ENCODE data around the gene DENND4A.

Gene DENND4A

DNA sequence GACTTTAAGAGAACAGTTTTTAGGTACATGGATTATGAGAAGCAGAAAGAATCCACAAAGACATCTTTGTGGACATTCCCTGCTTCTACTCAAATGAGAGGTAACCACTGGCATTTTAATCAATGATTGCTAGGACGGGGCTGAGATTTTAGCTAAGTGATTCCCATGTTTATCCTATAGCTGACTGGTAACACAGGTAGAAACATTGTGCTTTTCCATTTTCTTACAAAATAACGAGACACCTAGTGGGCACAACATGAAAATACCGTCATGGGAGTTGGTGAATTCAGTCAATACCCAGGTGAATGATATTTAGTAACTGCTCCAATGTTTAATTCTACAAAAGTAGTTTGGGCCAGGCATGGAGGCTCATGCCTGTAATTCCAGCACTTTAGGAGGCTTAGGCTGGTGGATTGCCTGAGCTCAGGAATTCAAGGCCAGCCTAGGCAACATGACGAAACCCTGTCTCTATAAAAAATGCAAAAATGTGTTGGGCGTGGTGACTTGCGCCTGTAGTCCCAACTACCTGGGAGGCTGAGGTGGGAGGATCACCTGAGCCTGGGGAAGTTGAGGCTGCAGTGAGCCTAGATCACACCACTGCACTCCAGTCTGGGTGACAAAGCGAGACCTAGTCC lies 37.2 kb upstream of the DENND4A start:
- Histone ChIP-seq H3K36me3 (no peaks in the 10 kb centered on the region), H3K9me3 (ENCODE audit: severe bottlenecking) (no peaks in the 10 kb centered on the region), H3K27ac (no peak overlapping the region), H3K27me3 (ENCODE audit: insufficient read depth, low read depth, severe bottlenecking) (no peaks in the 10 kb centered on the region), H3K4me3 (ENCODE audit: low read depth, low read length) (no peak overlapping the region)
- TF ChIP-seq CTCF (IDR thresholded peaks at IDR 0.05; ENCODE audit: low read depth, low read length), result no peak
- DNase-seq, result peak; percentile 11

GRCh38 chr15:65828585-65828984 lies 36.5 kb upstream of the DENND4A start:
- no peak for DNase-seq
- Histone ChIP-seq H3K4me3 (ENCODE audit: low read depth, low read length) (no peak overlapping the region), H3K27ac (no peak overlapping the region), H3K9me3 (ENCODE audit: severe bottlenecking) (no peaks in the 10 kb centered on the region), H3K27me3 (ENCODE audit: insufficient read depth, low read depth, severe bottlenecking) (no peaks in the 10 kb centered on the region), H3K36me3 (no peaks in the 10 kb centered on the region)
- no peak for TF ChIP-seq CTCF (IDR thresholded peaks at IDR 0.05; ENCODE audit: low read depth, low read length)

GRCh38 chr15:65827065-65827464 lies 35.0 kb upstream of the DENND4A start:
- no peak overlapping the region for H3K27ac ChIP-seq
- TF ChIP-seq CTCF (IDR thresholded peaks at IDR 0.05; ENCODE audit: low read depth, low read length), result no peak
- no peak overlapping the region for H3K4me3 ChIP-seq (ENCODE audit: low read depth, low read length)
- DNase-seq, result peak; percentile 18
- no peaks in the 10 kb centered on the region for H3K9me3 ChIP-seq (ENCODE audit: severe bottlenecking)
- H3K36me3 ChIP-seq, result no peaks in the 10 kb centered on the region
- H3K27me3 ChIP-seq (ENCODE audit: insufficient read depth, low read depth, severe bottlenecking), result no peaks in the 10 kb centered on the region

GRCh38 chr15:65824941-65825544 lies 33.0 kb upstream of the DENND4A start:
- Histone ChIP-seq H3K27me3 (ENCODE audit: insufficient read depth, low read depth, severe bottlenecking) (no peaks in the 10 kb centered on the region), H3K9me3 (ENCODE audit: severe bottlenecking) (no peaks in the 10 kb centered on the region), H3K36me3 (no peaks in the 10 kb centered on the region), H3K4me3 (ENCODE audit: low read depth, low read length) (no peak overlapping the region), H3K27ac (no peak overlapping the region)
- no peak for DNase-seq
- TF ChIP-seq CTCF (IDR thresholded peaks at IDR 0.05; ENCODE audit: low read depth, low read length), result no peak

GRCh38 chr15:65824031-65824743 lies 32.1 kb upstream of the DENND4A start:
- no peaks in the 10 kb centered on the region for H3K9me3 ChIP-seq (ENCODE audit: severe bottlenecking)
- peak; percentile 85 for TF ChIP-seq CTCF (IDR thresholded peaks at IDR 0.05; ENCODE audit: low read depth, low read length)
- no peak overlapping the region for H3K4me3 ChIP-seq (ENCODE audit: low read depth, low read length)
- H3K27me3 ChIP-seq (ENCODE audit: insufficient read depth, low read depth, severe bottlenecking), result no peaks in the 10 kb centered on the region
- H3K36me3 ChIP-seq, result no peaks in the 10 kb centered on the region
- no peak overlapping the region for H3K27ac ChIP-seq
- DNase-seq, result peak; percentile 59

Measured in WERI-Rb-1 (cell line).